HepG2 (cell line): ENCODE measurements around the gene GNL3. TPM values are rescaled to one million over a fixed set of nuclear protein-coding genes. Genes with fewer than 3 reads are reported as not detected.

Experiments
- ATAC-seq: fragments of 200-7000 bp; cut with Tn5 transposase; 3 replicates; pipeline ENCODE4 v1.9.1; 2020; ENCODE audit warnings: mild to moderate bottlenecking, moderate library complexity
- BruUV-seq: library from RNA; stranded (reverse); fragments of 400-500 nt; replicated peaks from 2 replicates; lab custom pipeline; 2021; lab: Mats Ljungman, UMichigan
- CTCF ChIA-PET: fragments of 300-600 bp; formaldehyde crosslinking; extraction: SDS; loops from one replicate; lab custom pipeline; 2021; ENCODE audit warnings: low total read pairs, inconsistent platforms, low intra/inter-chr PET ratio; lab: Yijun Ruan, JAX
- POLR2A ChIA-PET: fragments of 350-600 bp; sonication (Branson Sonifier 250); formaldehyde crosslinking; loops from one replicate; lab custom pipeline; 2020; ENCODE audit warnings: antibody characterized with exemption, inconsistent platforms; lab: Yijun Ruan, JAX
- DNase-seq: peaks from one replicate; pipeline ENCODE4 v3.0.0-alpha.2; 2015; ENCODE audit warnings: low spot score
- FAIRE-seq: peaks from 3 replicates; lab custom pipeline; 2011; peaks lifted over from hg19 to GRCh38; lab: Jason Lieb, UNC
- H2AFZ ChIP-seq: one replicate; pipeline ENCODE4 v1.6.1; 2011; ENCODE audit warnings: low read length, inconsistent platforms
- H3K27ac ChIP-seq: fragments of 300-600 bp; 3 replicates; pipeline ENCODE4 v1.8.0; 2011; ENCODE audit warnings: mixed run types, mild to moderate bottlenecking, mixed read lengths, low read length, inconsistent platforms; ENCODE audit not compliant: insufficient read depth; ENCODE audit errors: extremely low read length
- H3K27me3 ChIP-seq, 2 experiments: fragments of 200-600 bp in 1 of 2; 2 replicates in 1 of 2; 3 replicates in 1 of 2; pipeline versions ENCODE4 v1.6.0 to v1.8.0; 2011; ENCODE audit warnings: low read length in 2 of 2, mild to moderate bottlenecking in 2 of 2, moderate library complexity in 2 of 2, inconsistent platforms in 1 of 2; ENCODE audit not compliant: insufficient read depth in 2 of 2, control insufficient read depth in 1 of 2
- H3K36me3 ChIP-seq, 2 experiments: fragments of 200-600 bp in 1 of 2; replicated peaks in 1 of 2; 2 replicates in 1 of 2; 3 replicates in 1 of 2; pipeline versions ENCODE4 v1.5.1 to v1.8.0; 2011; ENCODE audit warnings: low read length in 2 of 2, inconsistent platforms in 1 of 2; ENCODE audit not compliant: insufficient read depth in 2 of 2, control insufficient read depth in 1 of 2
- H3K4me1 ChIP-seq: 2 replicates; pipeline ENCODE4 v1.5.1; 2012; ENCODE audit warnings: low read length, inconsistent platforms; ENCODE audit not compliant: insufficient read depth
- H3K4me2 ChIP-seq: 2 replicates; pipeline ENCODE4 v1.6.0; 2011; ENCODE audit warnings: low read depth, low read length, inconsistent platforms
- H3K4me3 ChIP-seq, 3 experiments: fragments of 200-600 bp in 1 of 3; sonication (generic), shearing (Covaris generic) in 1 of 3; replicated peaks in 1 of 3; 2 replicates each; pipeline ENCODE4 v1.5.1; 2011 to 2016; ENCODE audit warnings: low read length in 3 of 3, inconsistent platforms in 2 of 3, low read depth in 2 of 3, mild to moderate bottlenecking in 2 of 3, control low read depth in 1 of 3, mixed read lengths in 1 of 3; ENCODE audit not compliant: insufficient read depth in 1 of 3
- H3K79me2 ChIP-seq: one replicate; pipeline ENCODE4 v1.6.1; 2011; ENCODE audit warnings: low read length, inconsistent platforms; ENCODE audit not compliant: insufficient read depth
- H3K9ac ChIP-seq: 2 replicates; pipeline ENCODE4 v1.6.0; 2011; ENCODE audit warnings: mild to moderate bottlenecking, low read depth, low read length, inconsistent platforms; ENCODE audit not compliant: insufficient read depth
- H3K9me3 ChIP-seq: 2 replicates; pipeline ENCODE4 v1.5.1; 2012; ENCODE audit warnings: mild to moderate bottlenecking, low read length
- H4K20me1 ChIP-seq: 2 replicates; pipeline ENCODE4 v1.6.0; 2011; ENCODE audit warnings: inconsistent platforms, mild to moderate bottlenecking, low read length, moderate library complexity; ENCODE audit not compliant: insufficient read depth
- CREBL2 ChIP-seq: sonication (generic); formaldehyde crosslinking; IDR thresholded peaks from 2 replicates; pipeline ENCODE4 v1.8.1; 2023; ENCODE audit warnings: missing genetic modification reagents, mild to moderate bottlenecking, borderline replicate concordance
- E2F2 ChIP-seq: sonication (generic); formaldehyde crosslinking; IDR thresholded peaks from 2 replicates; pipeline ENCODE4 v1.4.0; 2020; ENCODE audit warnings: missing genetic modification reagents, borderline replicate concordance
- HBP1 ChIP-seq: IDR thresholded peaks from 2 replicates; pipeline ENCODE4 v1.6.1; 2016; ENCODE audit warnings: low read depth, control low read depth
- HHEX ChIP-seq: IDR thresholded peaks from 2 replicates; pipeline ENCODE4 v1.6.1; 2016; ENCODE audit warnings: control low read depth
- HNRNPLL ChIP-seq: fragments of 200-400 bp; formaldehyde crosslinking; IDR thresholded peaks from 2 replicates; pipeline ENCODE4 v1.6.1; 2017; ENCODE audit warnings: mild to moderate bottlenecking, low read depth, low read length; ENCODE audit not compliant: poor library complexity, severe bottlenecking
- MAFF ChIP-seq: IDR thresholded peaks from 2 replicates; pipeline ENCODE4 v1.6.1; 2011; ENCODE audit warnings: low read depth, low read length, improper control_type of control experiment
- MAFG ChIP-seq: sonication (generic); formaldehyde crosslinking; IDR thresholded peaks from 2 replicates; pipeline ENCODE4 v1.5.1; 2020; ENCODE audit warnings: mild to moderate bottlenecking, missing genetic modification reagents
- MATR3 ChIP-seq: sonication (generic); formaldehyde crosslinking; IDR thresholded peaks from 2 replicates; pipeline ENCODE4 v1.4.0; 2020; ENCODE audit warnings: missing genetic modification reagents
- MIXL1 ChIP-seq: IDR thresholded peaks from 2 replicates; pipeline ENCODE4 v1.6.1; 2016
- NKX3-1 ChIP-seq: sonication (generic); formaldehyde crosslinking; IDR thresholded peaks from 2 replicates; pipeline ENCODE4 v1.5.0; 2020; ENCODE audit warnings: missing genetic modification reagents
- ZNF34 ChIP-seq: sonication (generic); formaldehyde crosslinking; IDR thresholded peaks from 2 replicates; pipeline ENCODE4 v1.4.0; 2020; ENCODE audit warnings: mild to moderate bottlenecking, missing genetic modification reagents, borderline replicate concordance
- ZNF451 ChIP-seq: sonication (generic); formaldehyde crosslinking; IDR thresholded peaks from 2 replicates; pipeline ENCODE4 v1.5.0; 2020; ENCODE audit warnings: mild to moderate bottlenecking, missing genetic modification reagents
- ZNF552 ChIP-seq: sonication (generic); formaldehyde crosslinking; IDR thresholded peaks from 2 replicates; pipeline ENCODE4 v1.9.0; 2022; ENCODE audit warnings: missing genetic modification reagents, mild to moderate bottlenecking, borderline replicate concordance
- ZNF841 ChIP-seq: sonication (generic); formaldehyde crosslinking; IDR thresholded peaks from 2 replicates; pipeline ENCODE4 v1.8.1; 2023; ENCODE audit warnings: missing genetic modification reagents, borderline replicate concordance
- ZNF879 ChIP-seq: sonication (generic); formaldehyde crosslinking; IDR thresholded peaks from 2 replicates; pipeline ENCODE4 v1.8.1; 2023; ENCODE audit warnings: missing genetic modification reagents
- WGBS: methylation state at CpG from one replicate; pipeline ENCODE4 v1.1.6; 2017; ENCODE audit warnings: low lambda C conversion rate; 5-methylcytosine and 5-hydroxymethylcytosine counted together
- in situ Hi-C: cut with HindIII; loops from 2 replicates; pipeline ENCODE4 v1.10.0; 2017; ENCODE audit warnings: low pct_unique_long_range_greater_than_20kb; ENCODE audit not compliant: extremely low pct_ligation_motif_present
- intact Hi-C: fragments of 100-400 bp; cut with micrococcal nuclease; formaldehyde crosslinking; loops from one replicate; pipeline ENCODE4 v1.10.0; 2022; ENCODE audit not compliant: unreplicated experiment
- polyA plus RNA-seq, 8 experiments: library from polyadenylated mRNA; depleted of rRNA in 3 of 8; stranded (reverse) in 7 of 8; unstranded in 1 of 8; fragments of >200 nt; fragmentation: Illumina TruSeq in 4 of 8; extraction: Trizol in 4 of 8; gene quantifications; 2 replicates each; pipeline versions ENCODE4 v1.2.1 to v1.2.3, GENCODE V29; 2011 to 2016; ENCODE audit warnings: low read depth in 4 of 8, missing spikeins in 1 of 8, mixed read lengths in 1 of 8; ENCODE audit not compliant: insufficient read depth in 1 of 8
- total RNA-seq, 5 experiments: library from RNA; depleted of rRNA; stranded (reverse); fragments of >200 nt; fragmentation: Illumina TruSeq; extraction: Trizol; gene quantifications; 2 replicates each; pipeline ENCODE4 v1.2.3, GENCODE V29; 2016; ENCODE audit warnings: low read depth in 1 of 5
- TF ChIP-seq, protein P1 (sequence below): sonication (generic); formaldehyde crosslinking; IDR thresholded peaks from 2 replicates; pipeline ENCODE4 v1.4.0; 2020; ENCODE audit warnings: missing genetic modification reagents

GNL3 gene
- total and polyA plus RNA-seq, 2 of the 13 experiments (the other 11 are each of a cell fraction or from before 2014, with no cell fraction given) = 129 to 257 TPM

- peak overlapping the region; percentile 20 for H3K27ac ChIP-seq
- no peaks in the 10 kb centered on the region for H3K27me3 ChIP-seq
- H3K4me1 ChIP-seq = peaks cover 20% of the 10 kb centered on the region
- CTCF ChIA-PET = no interaction called here
- no TSS peak for BruUV-seq
- H3K9ac ChIP-seq = no peak overlapping the region
- no peak for TF ChIP-seq HNRNPLL
- TF ChIP-seq ZNF841 (CRISPR knock-in tag) = no peak
- TF ChIP-seq, protein P1, sequence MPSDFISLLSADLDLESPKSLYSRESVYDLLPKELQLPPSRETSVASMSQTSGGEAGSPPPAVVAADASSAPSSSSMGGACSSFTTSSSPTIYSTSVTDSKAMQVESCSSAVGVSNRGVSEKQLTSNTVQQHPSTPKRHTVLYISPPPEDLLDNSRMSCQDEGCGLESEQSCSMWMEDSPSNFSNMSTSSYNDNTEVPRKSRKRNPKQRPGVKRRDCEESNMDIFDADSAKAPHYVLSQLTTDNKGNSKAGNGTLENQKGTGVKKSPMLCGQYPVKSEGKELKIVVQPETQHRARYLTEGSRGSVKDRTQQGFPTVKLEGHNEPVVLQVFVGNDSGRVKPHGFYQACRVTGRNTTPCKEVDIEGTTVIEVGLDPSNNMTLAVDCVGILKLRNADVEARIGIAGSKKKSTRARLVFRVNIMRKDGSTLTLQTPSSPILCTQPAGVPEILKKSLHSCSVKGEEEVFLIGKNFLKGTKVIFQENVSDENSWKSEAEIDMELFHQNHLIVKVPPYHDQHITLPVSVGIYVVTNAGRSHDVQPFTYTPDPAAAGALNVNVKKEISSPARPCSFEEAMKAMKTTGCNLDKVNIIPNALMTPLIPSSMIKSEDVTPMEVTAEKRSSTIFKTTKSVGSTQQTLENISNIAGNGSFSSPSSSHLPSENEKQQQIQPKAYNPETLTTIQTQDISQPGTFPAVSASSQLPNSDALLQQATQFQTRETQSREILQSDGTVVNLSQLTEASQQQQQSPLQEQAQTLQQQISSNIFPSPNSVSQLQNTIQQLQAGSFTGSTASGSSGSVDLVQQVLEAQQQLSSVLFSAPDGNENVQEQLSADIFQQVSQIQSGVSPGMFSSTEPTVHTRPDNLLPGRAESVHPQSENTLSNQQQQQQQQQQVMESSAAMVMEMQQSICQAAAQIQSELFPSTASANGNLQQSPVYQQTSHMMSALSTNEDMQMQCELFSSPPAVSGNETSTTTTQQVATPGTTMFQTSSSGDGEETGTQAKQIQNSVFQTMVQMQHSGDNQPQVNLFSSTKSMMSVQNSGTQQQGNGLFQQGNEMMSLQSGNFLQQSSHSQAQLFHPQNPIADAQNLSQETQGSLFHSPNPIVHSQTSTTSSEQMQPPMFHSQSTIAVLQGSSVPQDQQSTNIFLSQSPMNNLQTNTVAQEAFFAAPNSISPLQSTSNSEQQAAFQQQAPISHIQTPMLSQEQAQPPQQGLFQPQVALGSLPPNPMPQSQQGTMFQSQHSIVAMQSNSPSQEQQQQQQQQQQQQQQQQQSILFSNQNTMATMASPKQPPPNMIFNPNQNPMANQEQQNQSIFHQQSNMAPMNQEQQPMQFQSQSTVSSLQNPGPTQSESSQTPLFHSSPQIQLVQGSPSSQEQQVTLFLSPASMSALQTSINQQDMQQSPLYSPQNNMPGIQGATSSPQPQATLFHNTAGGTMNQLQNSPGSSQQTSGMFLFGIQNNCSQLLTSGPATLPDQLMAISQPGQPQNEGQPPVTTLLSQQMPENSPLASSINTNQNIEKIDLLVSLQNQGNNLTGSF (CRISPR knock-in tag) = no peak
- no peak for TF ChIP-seq ZNF34 (CRISPR knock-in tag)
- no peak for TF ChIP-seq ZNF879
- TF ChIP-seq ZNF451 (CRISPR knock-in tag) = no peak
- TF ChIP-seq MAFG (CRISPR knock-in tag) = no peak
- TF ChIP-seq E2F2 = no peak
- TF ChIP-seq CREBL2 (CRISPR knock-in tag) = no peak
- TF ChIP-seq MIXL1 (CRISPR knock-in tag) = no peak
- TF ChIP-seq HBP1 (CRISPR knock-in tag) = no peak
- no peak for TF ChIP-seq MATR3 (CRISPR knock-in tag)
- TF ChIP-seq ZNF552 (CRISPR knock-in tag) = no peak
- TF ChIP-seq NKX3-1 = no peak
- TF ChIP-seq HHEX = no peak
- TF ChIP-seq MAFF = no peak
- FAIRE-seq (no peak), ATAC-seq (no peak), DNase-seq (no peak)
- no peaks in the 10 kb centered on the region for H4K20me1 ChIP-seq
- POLR2A ChIA-PET = interaction anchor here (1.6 kb wide), 1 partner anchor 19 kb away, joined by 6 read pairs; no protein-coding TSS in a partner anchor
- peaks cover 4% of the 10 kb centered on the region; the same call in 1 of the 2 replicates for H3K9me3 ChIP-seq
- H3K4me2 ChIP-seq = no peak overlapping the region
- peaks cover 0 to 2% of the 10 kb centered on the region in 2 experiments; a peak in 1 of 5 replicates for H3K36me3 ChIP-seq
- WGBS = 92% methylated on average over 5 of the region's 5 CpGs
- in situ Hi-C loops (no loop called here), intact Hi-C loops (no loop called here)
- H2AFZ ChIP-seq = no peak overlapping the region
- no peak overlapping the region for H3K4me3 ChIP-seq
- H3K79me2 ChIP-seq = no peaks in the 10 kb centered on the region
Observed at GRCh38 chr3:52723935-52724334, 38.1 kb downstream of the GNL3 start.
